ENCODE data around the gene HSPH1. TPM values are rescaled to one million over a fixed set of nuclear protein-coding genes. Genes with fewer than 3 reads are reported as not detected.

HSPH1 gene
- total RNA-seq, 2 experiments from 2014 or later = 122 to 150 TPM

DNA sequence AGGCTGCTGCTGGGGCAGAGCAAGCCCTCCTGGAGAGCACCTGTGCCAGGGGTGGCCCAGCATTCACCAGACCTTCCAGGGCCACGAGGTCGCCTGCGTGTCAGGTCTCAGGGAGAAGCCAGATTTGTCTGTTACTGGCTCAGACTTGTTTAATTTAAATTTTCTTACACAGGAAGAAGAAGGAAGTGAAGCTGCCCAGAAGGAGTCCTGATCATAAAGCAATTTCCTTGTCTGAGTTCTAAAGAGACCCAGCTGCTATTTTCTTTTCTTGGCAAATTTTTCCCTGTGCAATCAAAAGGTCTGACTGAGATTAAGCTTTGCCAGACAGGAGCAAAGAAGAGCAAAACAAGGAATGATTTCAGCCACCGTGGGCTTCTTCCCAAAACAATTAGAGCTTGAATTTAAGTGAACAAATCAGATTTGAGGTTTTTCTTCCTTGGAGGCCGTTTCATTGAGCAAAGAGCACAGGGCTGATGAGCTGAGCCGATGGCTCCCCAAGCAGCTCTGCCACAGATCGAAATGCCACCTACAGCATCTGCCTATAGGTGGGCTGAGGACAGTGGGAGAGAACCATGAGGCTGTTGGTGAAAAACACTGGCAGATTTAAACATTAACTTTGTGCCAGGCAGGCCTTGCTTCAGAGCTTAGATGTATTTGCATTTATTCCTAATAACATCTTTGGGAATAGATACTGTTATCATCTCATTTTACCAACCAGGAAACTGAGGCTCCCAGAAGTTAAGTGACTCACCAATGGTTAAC, 40.1 kb downstream of the HSPH1 start:
- Mint-ChIP-seq H3K4me3 (no peak overlapping the region), H3K36me3 (ENCODE audit: low read depth) (no peaks in the 10 kb centered on the region), H3K27me3 (ENCODE audit: low read depth) (peaks cover 40% of the 10 kb centered on the region), H3K9me3 (no peaks in the 10 kb centered on the region), H3K27ac (no peak overlapping the region), H3K4me1 (ENCODE audit: low read depth) (peaks cover 4% of the 10 kb centered on the region)
- intact Hi-C loops (cut with micrococcal nuclease) = no loop called here
- no peak for DNase-seq
- CTCF ChIA-PET = interaction anchor here (0.7 kb wide), 1 partner anchor 8 kb away, joined by 3 read pairs; no protein-coding TSS in a partner anchor

DNA sequence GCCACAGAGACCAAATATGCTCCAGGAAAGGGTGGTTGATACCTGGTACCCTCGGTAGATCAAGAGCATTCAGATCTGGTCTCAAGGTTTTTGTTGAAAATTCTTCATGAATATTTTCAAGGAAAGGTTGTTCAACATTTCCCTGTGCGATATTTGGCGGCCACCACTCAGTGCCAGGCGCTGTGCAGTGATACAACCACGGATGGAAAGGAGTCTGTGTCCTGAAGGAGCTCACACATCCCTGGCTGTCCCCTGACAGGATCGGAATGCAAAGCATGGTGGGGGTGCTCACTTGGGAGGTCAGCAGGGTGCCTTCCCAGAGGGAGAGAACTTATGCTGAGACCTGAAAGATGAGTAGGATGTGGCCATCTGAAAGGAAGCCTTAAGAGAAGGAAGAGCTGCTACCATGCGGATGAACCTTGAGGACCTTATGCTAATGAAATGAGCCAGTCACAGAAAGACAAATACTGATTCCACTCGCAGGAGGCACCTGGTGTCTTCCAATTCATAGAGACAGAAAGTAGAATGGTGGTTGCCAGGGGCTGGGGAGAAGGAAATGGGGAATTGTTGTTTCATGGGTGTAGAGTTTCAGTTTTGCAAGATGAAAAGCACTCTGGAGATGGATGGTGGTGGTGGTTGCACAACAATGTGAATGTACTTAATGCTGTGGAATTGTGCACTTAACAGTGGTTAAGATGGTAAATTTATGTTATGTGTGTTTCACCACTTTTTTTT, 41.6 kb downstream of the HSPH1 start:
- Mint-ChIP-seq H3K36me3 (ENCODE audit: low read depth) (no peaks in the 10 kb centered on the region), H3K27ac (no peak overlapping the region), H3K9me3 (no peaks in the 10 kb centered on the region), H3K4me1 (ENCODE audit: low read depth) (peaks cover 4% of the 10 kb centered on the region), H3K4me3 (no peak overlapping the region), H3K27me3 (ENCODE audit: low read depth) (peaks cover 29% of the 10 kb centered on the region)
- DNase-seq = no peak
- CTCF ChIA-PET = no interaction called here
- intact Hi-C loops (cut with micrococcal nuclease) = no loop called here

DNA sequence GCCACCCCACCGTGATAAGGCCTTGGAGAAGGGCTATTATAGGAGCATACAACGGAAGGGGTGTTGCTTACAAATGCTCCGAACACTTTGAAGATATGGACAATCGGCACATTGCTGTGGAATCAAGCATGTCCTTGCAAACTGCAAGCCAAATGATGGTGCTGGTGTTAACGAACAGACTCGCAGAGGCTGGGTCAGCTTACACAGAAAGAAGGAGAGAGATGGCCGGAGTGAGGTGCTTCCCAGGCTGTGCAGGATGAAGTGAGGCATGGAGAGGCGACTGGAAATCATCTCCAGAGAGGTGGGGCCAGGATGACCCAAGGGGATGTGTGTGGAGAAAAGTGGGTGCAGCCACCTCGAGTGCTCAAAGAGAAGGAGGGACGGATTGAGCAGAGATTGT, 42.2 kb downstream of the HSPH1 start:
- Mint-ChIP-seq H3K9me3 (no peaks in the 10 kb centered on the region), H3K4me3 (no peak overlapping the region), H3K27ac (no peak overlapping the region), H3K36me3 (ENCODE audit: low read depth) (no peaks in the 10 kb centered on the region), H3K4me1 (ENCODE audit: low read depth) (peaks cover 4% of the 10 kb centered on the region), H3K27me3 (ENCODE audit: low read depth) (peaks cover 23% of the 10 kb centered on the region)
- intact Hi-C loops (cut with micrococcal nuclease) = no loop called here
- CTCF ChIA-PET = no interaction called here
- no peak for DNase-seq

DNA sequence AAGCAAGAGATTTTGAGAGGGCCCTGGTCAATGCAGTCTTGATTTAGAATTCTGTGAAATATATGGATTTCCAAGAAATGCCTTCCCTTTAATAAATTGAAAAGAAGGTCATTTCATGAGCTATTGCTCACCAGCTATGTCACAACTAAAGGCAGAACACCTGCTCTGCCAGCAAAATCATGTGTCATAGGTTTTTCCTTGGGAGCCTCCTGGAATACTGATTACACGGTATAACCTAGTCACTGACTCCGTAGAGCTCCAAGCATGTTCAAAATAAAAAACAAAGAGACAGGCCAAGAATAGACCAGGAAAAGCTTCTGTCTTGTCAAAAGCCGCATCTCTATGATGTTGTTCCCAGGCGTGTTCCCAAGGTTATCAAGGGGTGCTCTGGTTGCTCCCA, 45.5 kb downstream of the HSPH1 start:
- no peaks in the 10 kb centered on the region for H3K9me3 Mint-ChIP-seq
- CTCF ChIA-PET = interaction anchor here (1.0 kb wide), 1 partner anchor 71 kb away, joined by 4 read pairs; no protein-coding TSS in a partner anchor
- H3K27ac Mint-ChIP-seq = no peak overlapping the region
- no peaks in the 10 kb centered on the region for H3K36me3 Mint-ChIP-seq (ENCODE audit: low read depth)
- intact Hi-C loops (cut with micrococcal nuclease) = no loop called here
- H3K27me3 Mint-ChIP-seq (ENCODE audit: low read depth) = peaks cover 15% of the 10 kb centered on the region
- no peak for DNase-seq
- no peak overlapping the region for H3K4me3 Mint-ChIP-seq
- H3K4me1 Mint-ChIP-seq (ENCODE audit: low read depth) = peaks cover 4% of the 10 kb centered on the region

DNA sequence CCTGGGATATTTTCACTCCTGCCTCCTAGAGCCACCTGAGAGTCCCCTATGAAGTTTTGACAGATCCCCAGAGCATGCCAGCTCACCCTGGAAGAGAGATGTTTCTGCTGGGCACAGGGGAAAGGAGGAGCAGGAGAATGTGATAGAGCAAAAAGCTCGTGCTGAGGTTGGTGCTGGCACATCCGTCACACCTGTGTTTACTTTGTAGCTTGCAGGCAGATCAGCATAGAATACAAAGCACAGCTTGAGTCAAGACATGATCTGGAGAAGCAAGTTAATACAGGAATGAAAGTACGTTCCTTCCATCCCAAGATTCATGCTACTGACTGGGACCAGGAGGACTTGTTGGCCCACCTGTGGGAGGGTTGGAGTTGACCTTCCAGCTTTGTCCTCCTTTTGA, 46.1 kb downstream of the HSPH1 start:
- peaks cover 4% of the 10 kb centered on the region for H3K4me1 Mint-ChIP-seq (ENCODE audit: low read depth)
- H3K27me3 Mint-ChIP-seq (ENCODE audit: low read depth) = peaks cover 12% of the 10 kb centered on the region
- no peak for DNase-seq
- no peaks in the 10 kb centered on the region for H3K9me3 Mint-ChIP-seq
- intact Hi-C loops (cut with micrococcal nuclease) = no loop called here
- no peaks in the 10 kb centered on the region for H3K36me3 Mint-ChIP-seq (ENCODE audit: low read depth)
- no peak overlapping the region for H3K27ac Mint-ChIP-seq
- CTCF ChIA-PET = interaction anchor here (1.0 kb wide), 1 partner anchor 71 kb away, joined by 4 read pairs; no protein-coding TSS in a partner anchor
- no peak overlapping the region for H3K4me3 Mint-ChIP-seq

DNA sequence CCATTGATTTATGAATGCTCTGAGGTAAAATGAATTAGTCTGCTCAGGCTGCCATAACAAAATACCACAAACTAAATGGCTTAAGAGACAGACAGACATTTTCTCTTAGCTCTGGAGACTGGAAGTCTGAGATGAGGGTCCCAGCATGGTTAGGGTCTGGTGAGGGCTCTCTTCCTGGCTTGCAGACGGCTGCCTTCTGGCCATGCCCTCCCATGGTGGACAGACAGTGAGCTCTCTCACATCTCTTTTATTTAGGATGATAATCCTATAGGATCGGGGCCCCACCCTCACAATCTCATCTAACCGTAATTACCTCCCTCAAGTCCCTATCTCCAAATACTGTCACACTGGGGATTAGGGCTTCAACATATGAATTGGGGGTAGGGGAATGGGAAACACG, 47.1 kb downstream of the HSPH1 start:
- Mint-ChIP-seq H3K27ac (no peak overlapping the region), H3K4me1 (ENCODE audit: low read depth) (no peaks in the 10 kb centered on the region), H3K27me3 (ENCODE audit: low read depth) (peaks cover 9% of the 10 kb centered on the region), H3K36me3 (ENCODE audit: low read depth) (no peaks in the 10 kb centered on the region), H3K9me3 (no peaks in the 10 kb centered on the region), H3K4me3 (no peak overlapping the region)
- intact Hi-C loops (cut with micrococcal nuclease) = no loop called here
- CTCF ChIA-PET = no interaction called here
- DNase-seq = no peak

DNA sequence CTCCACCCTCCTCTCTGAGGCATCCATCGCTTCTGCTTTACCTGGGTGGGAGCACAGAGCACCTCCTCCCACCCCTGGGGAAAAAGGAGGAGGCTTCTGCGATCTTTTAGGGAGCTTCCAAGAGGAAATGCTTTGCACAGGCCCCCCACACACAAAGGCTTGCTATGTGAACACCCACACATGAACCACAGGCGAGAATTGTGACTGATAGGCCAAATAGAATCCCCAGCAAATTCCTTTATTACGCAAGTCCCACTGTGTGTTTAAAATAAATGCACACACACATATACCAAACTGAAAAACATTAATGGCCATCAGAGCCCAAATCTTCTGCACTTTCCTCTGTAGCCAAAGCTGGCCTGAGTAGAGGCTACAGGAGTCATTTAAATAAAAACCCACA, 50.6 kb downstream of the HSPH1 start:
- H3K36me3 Mint-ChIP-seq (ENCODE audit: low read depth) = no peaks in the 10 kb centered on the region
- H3K9me3 Mint-ChIP-seq = no peaks in the 10 kb centered on the region
- CTCF ChIA-PET = interaction anchor here (0.6 kb wide), 1 partner anchor 975 kb away, joined by 4 read pairs; no protein-coding TSS in a partner anchor
- H3K27ac Mint-ChIP-seq = no peak overlapping the region
- no peak for DNase-seq
- no peak overlapping the region for H3K4me3 Mint-ChIP-seq
- no peaks in the 10 kb centered on the region for H3K27me3 Mint-ChIP-seq (ENCODE audit: low read depth)
- intact Hi-C loops (cut with micrococcal nuclease) = no loop called here
- no peaks in the 10 kb centered on the region for H3K4me1 Mint-ChIP-seq (ENCODE audit: low read depth)

DNA sequence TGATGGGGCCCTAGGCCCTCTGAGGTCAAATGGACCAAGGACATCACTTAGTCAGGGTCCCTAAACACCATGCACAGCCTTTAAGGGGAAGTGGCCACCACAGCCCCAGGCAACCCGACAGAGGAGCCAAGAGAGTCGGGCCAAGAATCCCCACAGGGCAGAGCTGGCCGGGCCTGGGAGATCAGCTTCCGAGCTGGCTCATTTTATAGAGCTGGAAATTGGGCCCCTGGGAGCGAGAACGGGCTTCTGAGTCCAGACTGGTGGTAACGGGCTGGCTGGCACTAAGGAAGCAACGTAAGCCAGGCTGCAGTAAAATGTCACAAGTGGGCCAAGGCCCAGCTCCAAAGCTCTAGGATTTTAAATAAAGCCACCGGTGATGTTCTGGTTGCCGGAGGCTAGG, 51.1 kb downstream of the HSPH1 start:
- H3K27ac Mint-ChIP-seq = no peak overlapping the region
- intact Hi-C loops (cut with micrococcal nuclease) = no loop called here
- H3K36me3 Mint-ChIP-seq (ENCODE audit: low read depth) = no peaks in the 10 kb centered on the region
- H3K9me3 Mint-ChIP-seq = no peaks in the 10 kb centered on the region
- no peak overlapping the region for H3K4me3 Mint-ChIP-seq
- DNase-seq = no peak
- no peaks in the 10 kb centered on the region for H3K4me1 Mint-ChIP-seq (ENCODE audit: low read depth)
- CTCF ChIA-PET = interaction anchor here (0.6 kb wide), 1 partner anchor 976 kb away, joined by 4 read pairs; no protein-coding TSS in a partner anchor
- no peaks in the 10 kb centered on the region for H3K27me3 Mint-ChIP-seq (ENCODE audit: low read depth)

DNA sequence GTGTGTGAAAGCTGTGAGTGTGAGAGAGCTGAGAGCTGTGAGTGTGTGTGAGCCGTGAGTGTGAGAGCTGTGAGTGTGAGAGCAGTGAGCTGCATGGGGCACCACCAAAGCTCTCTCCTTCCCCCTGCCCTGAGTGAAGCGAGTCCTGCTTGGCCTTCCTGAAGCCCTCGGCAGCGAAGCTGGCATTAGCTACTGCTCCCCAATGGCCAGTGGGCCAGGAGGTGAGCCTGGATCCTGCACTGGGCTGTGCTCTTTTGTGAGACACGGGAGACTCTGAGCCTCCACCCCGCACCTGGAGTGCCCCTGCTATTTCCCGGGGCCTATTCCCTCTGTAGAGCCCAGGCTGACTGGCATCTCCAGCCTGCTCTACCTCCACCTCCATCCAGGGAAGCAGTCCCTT, 51.5 kb downstream of the HSPH1 start:
- H3K4me3 Mint-ChIP-seq = no peak overlapping the region

DNA sequence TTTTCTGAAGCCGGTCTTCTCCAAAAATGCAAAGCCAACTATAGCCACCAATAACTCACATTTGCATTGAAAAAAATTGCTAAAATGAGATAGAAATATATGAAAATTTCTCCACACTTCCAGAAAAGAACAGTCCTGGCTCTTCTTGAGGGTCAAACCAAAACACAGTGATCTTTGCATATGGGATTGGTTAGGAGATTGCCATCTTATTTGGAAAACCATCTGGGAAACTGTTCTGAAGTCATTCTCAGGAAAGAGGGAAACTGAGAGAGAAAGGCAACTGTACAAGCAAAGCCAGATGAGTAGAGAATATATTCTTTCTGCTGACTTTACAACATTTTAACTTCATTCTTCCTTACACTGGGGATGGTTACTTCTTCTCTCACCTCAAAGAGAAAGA, 54.6 kb downstream of the HSPH1 start:
- Mint-ChIP-seq H3K4me3 (no peak overlapping the region), H3K4me1 (ENCODE audit: low read depth) (no peaks in the 10 kb centered on the region), H3K36me3 (ENCODE audit: low read depth) (no peaks in the 10 kb centered on the region), H3K9me3 (no peaks in the 10 kb centered on the region), H3K27me3 (ENCODE audit: low read depth) (peaks cover 2% of the 10 kb centered on the region), H3K27ac (no peak overlapping the region)
- intact Hi-C loops (cut with micrococcal nuclease) = no loop called here
- DNase-seq = no peak
- CTCF ChIA-PET = interaction anchor here (1.1 kb wide), 1 partner anchor 113 kb away, joined by 3 read pairs; no protein-coding TSS in a partner anchor

More for the DNA sequence above, 51.5 kb downstream of the HSPH1 start:
- H3K4me1 Mint-ChIP-seq (ENCODE audit: low read depth) = no peaks in the 10 kb centered on the region
- intact Hi-C loops (cut with micrococcal nuclease) = no loop called here
- CTCF ChIA-PET = no interaction called here
- H3K9me3 Mint-ChIP-seq = no peaks in the 10 kb centered on the region
- H3K27me3 Mint-ChIP-seq (ENCODE audit: low read depth) = no peaks in the 10 kb centered on the region
- DNase-seq = no peak
- H3K36me3 Mint-ChIP-seq (ENCODE audit: low read depth) = no peaks in the 10 kb centered on the region
- H3K27ac Mint-ChIP-seq = no peak overlapping the region

DNA sequence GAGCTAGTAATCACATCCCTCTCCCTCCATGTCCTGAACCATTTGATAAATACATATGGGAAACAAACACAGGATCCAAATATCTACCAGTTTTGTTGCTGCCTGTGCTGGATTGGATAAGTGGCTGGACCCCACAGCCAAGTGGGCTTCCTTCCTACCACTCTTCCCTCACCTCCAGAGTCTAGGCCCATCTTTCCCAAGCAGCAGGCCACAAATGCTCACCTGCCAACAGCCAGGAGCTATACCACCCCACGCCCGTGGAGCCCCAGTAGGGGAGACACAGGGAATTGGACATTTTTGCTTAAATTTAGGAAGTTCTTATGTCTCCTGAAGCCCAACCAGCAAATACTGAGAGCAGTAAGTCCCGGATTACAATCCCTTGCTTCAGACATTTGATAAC, 55.8 kb downstream of the HSPH1 start:
- DNase-seq = no peak
- Mint-ChIP-seq H3K36me3 (ENCODE audit: low read depth) (no peaks in the 10 kb centered on the region), H3K4me1 (ENCODE audit: low read depth) (no peaks in the 10 kb centered on the region), H3K27me3 (ENCODE audit: low read depth) (peaks cover 2% of the 10 kb centered on the region), H3K4me3 (no peak overlapping the region), H3K9me3 (no peaks in the 10 kb centered on the region), H3K27ac (no peak overlapping the region)
- CTCF ChIA-PET = interaction anchor here (1.0 to 1.1 kb wide), 2 partner anchors 61 to 111 kb away, joined by 3 read pairs; no protein-coding TSS in a partner anchor
- intact Hi-C loops (cut with micrococcal nuclease) = no loop called here

DNA sequence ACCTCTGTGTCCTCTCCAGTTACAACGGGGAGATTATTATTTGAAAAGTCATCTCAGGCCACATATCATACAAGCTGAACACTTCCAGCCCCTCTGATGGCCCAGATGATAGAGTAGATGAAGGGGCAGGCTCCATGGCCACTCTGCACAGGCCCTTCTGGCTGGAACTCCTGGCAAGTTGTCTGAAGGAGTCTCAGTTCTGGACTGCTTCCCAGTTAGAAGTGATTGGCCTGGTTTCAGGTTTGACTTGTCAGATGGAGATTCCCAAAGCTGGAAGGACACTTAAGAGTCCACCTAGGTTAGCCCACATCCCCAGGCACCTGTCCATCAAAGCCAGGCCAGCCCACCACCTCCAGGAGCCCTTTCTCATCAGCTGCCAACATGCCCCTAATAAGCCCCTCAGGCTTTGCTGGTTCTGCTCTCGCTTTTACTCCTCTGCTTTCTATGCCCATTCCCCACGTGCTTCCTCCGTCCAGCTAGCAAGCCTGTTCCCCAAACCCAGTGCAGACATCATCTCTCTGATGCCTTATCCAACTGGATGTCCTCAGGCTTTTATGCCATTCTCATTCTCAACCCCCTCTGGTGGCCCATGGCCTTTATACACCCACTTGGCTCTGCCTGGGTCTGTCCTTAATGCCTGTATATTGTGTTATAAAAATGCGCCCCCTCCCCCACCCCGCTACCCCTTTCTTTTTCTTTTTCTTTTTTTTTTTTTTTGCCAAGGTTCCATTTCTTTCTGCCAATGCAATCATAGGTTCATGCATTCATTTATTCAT, 56.5 kb downstream of the HSPH1 start:
- no peaks in the 10 kb centered on the region for H3K4me1 Mint-ChIP-seq (ENCODE audit: low read depth)
- H3K27me3 Mint-ChIP-seq (ENCODE audit: low read depth) = peaks cover 4% of the 10 kb centered on the region
- no peak for DNase-seq
- H3K27ac Mint-ChIP-seq = no peak overlapping the region
- no peaks in the 10 kb centered on the region for H3K9me3 Mint-ChIP-seq
- H3K36me3 Mint-ChIP-seq (ENCODE audit: low read depth) = no peaks in the 10 kb centered on the region
- no peak overlapping the region for H3K4me3 Mint-ChIP-seq
- intact Hi-C loops (cut with micrococcal nuclease) = no loop called here
- CTCF ChIA-PET = interaction anchor here (1.0 kb wide), 1 partner anchor 60 kb away, joined by 3 read pairs; no protein-coding TSS in a partner anchor

All from activated naive CD4-positive, alpha-beta T cell treated with anti-CD3 and anti-CD28 coated beads for 36 hours (primary cell).